ENCODE data around the gene UVRAG.

Gene UVRAG

DNA sequence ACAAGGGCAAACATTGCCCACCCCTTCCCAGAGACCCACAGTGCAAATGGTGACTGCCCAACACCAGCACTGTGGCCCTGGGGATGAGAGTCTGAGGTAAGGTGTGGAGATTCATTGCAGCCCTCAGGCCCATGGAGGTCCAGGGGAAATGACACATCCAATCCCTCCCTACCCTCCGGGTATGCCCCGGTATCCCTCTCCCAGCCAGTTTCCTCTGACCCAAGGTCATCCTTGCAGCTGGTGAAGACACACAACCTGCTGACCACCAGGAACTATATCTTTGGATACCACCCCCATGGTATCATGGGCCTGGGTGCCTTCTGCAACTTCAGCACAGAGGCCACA lies 18.9 kb upstream of the UVRAG start:
- DNase-seq (ENCODE audit: low spot score) = no peak
- no peak for TF ChIP-seq CTCF (IDR thresholded peaks at IDR 0.05; ENCODE audit: extremely low read depth, insufficient read depth, missing control alignments)
- in situ Hi-C loops (cut with MboI; ENCODE audit: low pct_unique_long_range_greater_than_20kb, low sequenced_read_pairs, unreplicated experiment) = no loop called here

DNA sequence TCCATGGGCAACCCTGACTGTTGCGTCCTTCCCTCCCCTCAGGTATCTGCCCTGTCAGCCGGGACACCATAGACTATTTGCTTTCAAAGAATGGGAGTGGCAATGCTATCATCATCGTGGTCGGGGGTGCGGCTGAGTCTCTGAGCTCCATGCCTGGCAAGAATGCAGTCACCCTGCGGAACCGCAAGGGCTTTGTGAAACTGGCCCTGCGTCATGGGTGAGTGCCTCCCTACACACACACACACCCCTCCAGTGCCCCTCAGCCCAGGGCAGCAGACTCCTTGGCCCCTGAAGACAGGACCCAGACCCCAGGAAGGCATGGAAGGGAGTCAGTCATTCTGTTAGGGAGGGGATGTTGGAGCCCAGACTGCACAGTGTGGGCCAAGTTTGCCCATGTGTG lies 17.9 kb upstream of the UVRAG start:
- in situ Hi-C loops (cut with MboI; ENCODE audit: low pct_unique_long_range_greater_than_20kb, low sequenced_read_pairs, unreplicated experiment) = no loop called here
- TF ChIP-seq CTCF (IDR thresholded peaks at IDR 0.05; ENCODE audit: extremely low read depth, insufficient read depth, missing control alignments) = no peak
- DNase-seq (ENCODE audit: low spot score) = no peak

- in situ Hi-C loops (cut with MboI; ENCODE audit: low pct_unique_long_range_greater_than_20kb, low sequenced_read_pairs, unreplicated experiment) = no loop called here
- no peak for DNase-seq (ENCODE audit: low spot score)
- no peak for TF ChIP-seq CTCF (IDR thresholded peaks at IDR 0.05; ENCODE audit: extremely low read depth, insufficient read depth, missing control alignments)
These were observed 17.2 kb upstream of the UVRAG start for GRCh38 chr11:75797792-75798191.

GRCh38 chr11:75800136-75800675 lies 14.8 kb upstream of the UVRAG start:
- no peak for TF ChIP-seq CTCF (IDR thresholded peaks at IDR 0.05; ENCODE audit: extremely low read depth, insufficient read depth, missing control alignments)
- in situ Hi-C loops (cut with MboI; ENCODE audit: low pct_unique_long_range_greater_than_20kb, low sequenced_read_pairs, unreplicated experiment) = loop anchor here (10.0 kb wide), 1 partner anchor 65 kb away; no protein-coding TSS in a partner anchor
- DNase-seq (ENCODE audit: low spot score) = no peak

GRCh38 chr11:75800728-75801361 lies 14.2 kb upstream of the UVRAG start:
- in situ Hi-C loops (cut with MboI; ENCODE audit: low pct_unique_long_range_greater_than_20kb, low sequenced_read_pairs, unreplicated experiment) = loop anchor here (10.0 kb wide), 1 partner anchor 64 kb away; no protein-coding TSS in a partner anchor
- no peak for DNase-seq (ENCODE audit: low spot score)
- TF ChIP-seq CTCF (IDR thresholded peaks at IDR 0.05; ENCODE audit: extremely low read depth, insufficient read depth, missing control alignments) = peak; percentile 26

GRCh38 chr11:75801362-75802020 lies 13.5 kb upstream of the UVRAG start:
- no peak for DNase-seq (ENCODE audit: low spot score)
- no peak for TF ChIP-seq CTCF (IDR thresholded peaks at IDR 0.05; ENCODE audit: extremely low read depth, insufficient read depth, missing control alignments)
- in situ Hi-C loops (cut with MboI; ENCODE audit: low pct_unique_long_range_greater_than_20kb, low sequenced_read_pairs, unreplicated experiment) = loop anchor here (10.0 kb wide), 1 partner anchor 63 kb away; no protein-coding TSS in a partner anchor
